H9 (cell line): ENCODE measurements around the gene ZNF292. TPM values are rescaled to one million over a fixed set of nuclear protein-coding genes. Genes with fewer than 3 reads are reported as not detected.

Experiments
- DNase-seq: peaks from one replicate; pipeline ENCODE4 v3.0.0-alpha.2; 2017
- H2AFZ ChIP-seq: one replicate; pipeline ENCODE4 v1.6.1; 2013; ENCODE audit warnings: mild to moderate bottlenecking, low read length, control low read depth, moderate library complexity
- H2AK5ac ChIP-seq: 2 replicates; pipeline ENCODE4 v1.6.1; 2013; ENCODE audit warnings: low read length, control low read depth, mixed read lengths; ENCODE audit not compliant: insufficient read length
- H2BK120ac ChIP-seq: one replicate; pipeline ENCODE4 v1.6.1; 2013; ENCODE audit warnings: low read depth, mild to moderate bottlenecking, low read length, control low read depth, inconsistent platforms; ENCODE audit not compliant: poor library complexity, severe bottlenecking
- H2BK12ac ChIP-seq: 2 replicates; pipeline ENCODE4 v1.6.1; 2013; ENCODE audit warnings: low read length, control low read depth, mixed read lengths, low read depth; ENCODE audit not compliant: insufficient read length
- H2BK15ac ChIP-seq: 2 replicates; pipeline ENCODE4 v1.6.1; 2013; ENCODE audit warnings: low read depth, low read length, control low read depth
- H2BK20ac ChIP-seq: one replicate; pipeline ENCODE4 v1.6.1; 2013; ENCODE audit warnings: low read depth, mild to moderate bottlenecking, low read length, control low read depth, inconsistent platforms; ENCODE audit not compliant: poor library complexity, severe bottlenecking
- H2BK5ac ChIP-seq: 2 replicates; pipeline ENCODE4 v1.6.1; 2013; ENCODE audit warnings: low read length, control low read depth, mixed read lengths; ENCODE audit not compliant: insufficient read length
- H3K14ac ChIP-seq: 2 replicates; pipeline ENCODE4 v1.6.1; 2013; ENCODE audit warnings: low read length, control low read depth; ENCODE audit not compliant: insufficient read depth
- H3K18ac ChIP-seq: 2 replicates; pipeline ENCODE4 v1.6.1; 2013; ENCODE audit warnings: low read depth, mild to moderate bottlenecking, mixed read lengths, low read length, control low read depth; ENCODE audit not compliant: insufficient read length
- H3K23ac ChIP-seq: 2 replicates; pipeline ENCODE4 v1.6.1; 2013; ENCODE audit warnings: low read length, control low read depth, mixed read lengths, low read depth; ENCODE audit not compliant: insufficient read length
- H3K23me2 ChIP-seq: 2 replicates; pipeline ENCODE4 v1.6.1; 2013; ENCODE audit warnings: low read depth, mild to moderate bottlenecking, mixed read lengths, low read length, control low read depth; ENCODE audit not compliant: insufficient read length, poor library complexity, severe bottlenecking
- H3K27ac ChIP-seq: 2 replicates; pipeline ENCODE4 v1.5.1; 2013; ENCODE audit warnings: low read length, control low read depth, mixed read lengths, low read depth; ENCODE audit not compliant: insufficient read length
- H3K27me3 ChIP-seq: 2 replicates; pipeline ENCODE4 v1.6.1; 2013; ENCODE audit warnings: low read length, control low read depth, inconsistent platforms; ENCODE audit not compliant: insufficient read depth
- H3K4ac ChIP-seq: 2 replicates; pipeline ENCODE4 v1.6.1; 2013; ENCODE audit warnings: low read depth, mild to moderate bottlenecking, control low read depth, inconsistent platforms, low read length, moderate library complexity
- H3K4me1 ChIP-seq: 2 replicates; pipeline ENCODE4 v1.6.1; 2013; ENCODE audit warnings: low read length, control low read depth, inconsistent platforms; ENCODE audit not compliant: insufficient read depth
- H3K4me2 ChIP-seq: 2 replicates; pipeline ENCODE4 v1.6.1; 2013; ENCODE audit warnings: low read length, control low read depth, mixed read lengths; ENCODE audit not compliant: insufficient read length, insufficient read depth
- H3K56ac ChIP-seq: 2 replicates; pipeline ENCODE4 v1.6.1; 2013; ENCODE audit warnings: low read depth, mild to moderate bottlenecking, mixed read lengths, low read length, control low read depth; ENCODE audit not compliant: insufficient read length
- H3K79me1 ChIP-seq: 2 replicates; pipeline ENCODE4 v1.6.1; 2013; ENCODE audit warnings: low read depth, mild to moderate bottlenecking, moderate library complexity, low read length, control low read depth, inconsistent platforms; ENCODE audit not compliant: insufficient read depth, poor library complexity, severe bottlenecking
- H3K79me2 ChIP-seq: 2 replicates; pipeline ENCODE4 v1.6.1; 2013; ENCODE audit warnings: low read length, control low read depth, inconsistent platforms; ENCODE audit not compliant: insufficient read depth
- H3K9ac ChIP-seq: 2 replicates; pipeline ENCODE4 v1.6.1; 2013; ENCODE audit warnings: low read length, control low read depth, mixed read lengths; ENCODE audit not compliant: insufficient read length; ENCODE audit errors: extremely low read depth
- H3K9me3 ChIP-seq: one replicate; pipeline ENCODE4 v1.6.1; 2013; ENCODE audit warnings: low read depth, low read length, inconsistent platforms; ENCODE audit not compliant: control insufficient read depth
- H3T11ph ChIP-seq: one replicate; pipeline ENCODE4 v1.6.1; 2013; ENCODE audit warnings: mild to moderate bottlenecking, low read length, control low read depth, inconsistent platforms
- H4K20me1 ChIP-seq: one replicate; pipeline ENCODE4 v1.6.1; 2013; ENCODE audit not compliant: control insufficient read depth, insufficient read length, insufficient read depth
- H4K5ac ChIP-seq: 2 replicates; pipeline ENCODE4 v1.6.1; 2013; ENCODE audit warnings: low read depth, mild to moderate bottlenecking, mixed read lengths, low read length, control low read depth; ENCODE audit not compliant: insufficient read length
- H4K8ac ChIP-seq: replicated peaks from 2 replicates; pipeline ENCODE4 v1.6.1; 2013; ENCODE audit warnings: low read length, control low read depth, mixed read lengths, low read depth; ENCODE audit not compliant: insufficient read length
- H4K91ac ChIP-seq: 2 replicates; pipeline ENCODE4 v1.6.1; 2013; ENCODE audit warnings: low read depth, mild to moderate bottlenecking, moderate library complexity, mixed read lengths, low read length, control low read depth; ENCODE audit not compliant: insufficient read length
- H3K27ac Mint-ChIP-seq, 3 experiments: 2 replicates in 2 of 3; 3 replicates in 1 of 3; pipeline ENCODE4 v1.8.0; 2020 to 2021; ENCODE audit warnings: mixed read lengths in 3 of 3, mild to moderate bottlenecking in 1 of 3, moderate library complexity in 1 of 3
- H3K27me3 Mint-ChIP-seq: 2 replicates; pipeline ENCODE4 v1.8.0; 2021; ENCODE audit warnings: low read depth, mild to moderate bottlenecking, moderate library complexity, mixed read lengths
- H3K36me3 Mint-ChIP-seq, 3 experiments: 2 replicates in 2 of 3; 3 replicates in 1 of 3; pipeline ENCODE4 v1.8.0; 2020 to 2021; ENCODE audit warnings: low read depth in 3 of 3, mixed read lengths in 3 of 3; ENCODE audit not compliant: insufficient read depth in 1 of 3
- H3K4me1 Mint-ChIP-seq, 2 experiments: 2 replicates each; pipeline ENCODE4 v1.8.0; 2020; ENCODE audit warnings: mixed read lengths in 2 of 2
- H3K4me3 Mint-ChIP-seq, 2 experiments: 2 replicates in 1 of 2; 3 replicates in 1 of 2; pipeline ENCODE4 v1.8.0; 2020 to 2021; ENCODE audit warnings: mild to moderate bottlenecking in 2 of 2, mixed read lengths in 2 of 2, moderate library complexity in 1 of 2
- H3K9me3 Mint-ChIP-seq, 2 experiments: 2 replicates in 1 of 2; 3 replicates in 1 of 2; pipeline ENCODE4 v1.8.0; 2020; ENCODE audit warnings: mild to moderate bottlenecking in 2 of 2, mixed read lengths in 2 of 2, moderate library complexity in 1 of 2
- CTCF ChIP-seq: fragments of 200-600 bp; sonication (generic); conservative IDR thresholded peaks from 3 replicates; pipeline ENCODE4 v1.8.0; 2021; ENCODE audit warnings: antibody characterized with exemption, mild to moderate bottlenecking
- WGBS: extraction: QIAGEN DNeasy Blood & Tissue Kit; methylation state at CpG from one replicate; pipeline ENCODE4 v1.1.7; 2013; ENCODE audit warnings: missing lambda C conversion rate, low lambda C conversion rate, mixed read lengths; ENCODE audit not compliant: insufficient read length; ENCODE audit errors: extremely low coverage; 5-methylcytosine and 5-hydroxymethylcytosine counted together
- total RNA-seq: library from RNA; stranded (reverse); gene quantifications from 2 replicates; pipeline ENCODE4 v1.2.1, GENCODE V29; 2021

The ZNF292 gene
- total RNA-seq, 1 experiment from 2014 or later: 38.7 TPM

- Histone ChIP-seq H3K14ac (no peak overlapping the region), H4K8ac (no peak overlapping the region), H3K79me2 (no peaks in the 10 kb centered on the region), H2BK120ac (no peak overlapping the region), H4K5ac (no peak overlapping the region), H3K27me3 (no peaks in the 10 kb centered on the region), H3K4me2 (no peak overlapping the region), H4K20me1 (no peaks in the 10 kb centered on the region), H2BK20ac (no peak overlapping the region), H3K56ac (no peak overlapping the region), H3K79me1 (no peaks in the 10 kb centered on the region), H3K9me3 (no peaks in the 10 kb centered on the region), H3K4me1 (no peaks in the 10 kb centered on the region; the same call in 1 of the 2 replicates), H3K23me2 (no peaks in the 10 kb centered on the region), H3K27ac (no peak overlapping the region), H3T11ph (no peak overlapping the region), H2BK5ac (no peak overlapping the region), H4K91ac (no peak overlapping the region), H2AFZ (no peak overlapping the region), H3K23ac (no peak overlapping the region), H2BK15ac (no peak overlapping the region), H3K18ac (no peak overlapping the region), H2AK5ac (no peak overlapping the region), H3K4ac (no peak overlapping the region), H2BK12ac (no peak overlapping the region), H3K9ac (no peak overlapping the region)
- H3K4me3 Mint-ChIP-seq: no peak overlapping the region
- no peak overlapping the region for H3K27ac Mint-ChIP-seq
- no peak for TF ChIP-seq CTCF
- no CpG with 5 or more reads among the region's 3 CpGs for WGBS
- DNase-seq: no peak
- H3K4me1 Mint-ChIP-seq: peaks cover 3 to 4% of the 10 kb centered on the region in 2 experiments; a peak in 3 of 4 replicates
- peaks cover 6 to 50% of the 10 kb centered on the region in 2 experiments for H3K9me3 Mint-ChIP-seq
- no peaks in the 10 kb centered on the region for H3K27me3 Mint-ChIP-seq
- peaks cover 61 to 89% (median 88%) of the 10 kb centered on the region in 3 experiments for H3K36me3 Mint-ChIP-seq
Measured at GRCh38 chr6:87257046-87257445, 101.7 kb downstream of the ZNF292 start.
